CD8-positive, alpha-beta memory T cell (primary cell): ENCODE data around the gene MAP4K2. TPM values are rescaled to one million over a fixed set of nuclear protein-coding genes. Genes with fewer than 3 reads are reported as not detected.
A peak's percentile ranks its signal among the peaks of the same experiment; 100 is the strongest.

Experiments
- CTCF ChIA-PET: fragments of 350-600 bp; sonication (Branson Sonifier 250); formaldehyde crosslinking; loops from one replicate; lab custom pipeline; 2021; ENCODE audit warnings: antibody characterized with exemption; lab: Charles Lee
- POLR2A ChIA-PET: fragments of 350-600 bp; sonication (Branson Sonifier 250); formaldehyde crosslinking; loops from one replicate; lab custom pipeline; 2021; ENCODE audit warnings: antibody characterized with exemption; lab: Charles Lee
- DNase-seq, 5 donors: peaks; one replicate each; pipeline versions ENCODE4 v3.0.0 to v3.0.0-alpha.2; 2020 to 2022; ENCODE audit warnings: mixed read lengths in 1 of 5
- H3K27ac ChIP-seq: one replicate; pipeline ENCODE4 v1.7.0; 2013; ENCODE audit warnings: low read depth, mild to moderate bottlenecking, low read length, moderate library complexity
- H3K27me3 ChIP-seq: 2 replicates; pipeline ENCODE4 v1.7.0; 2013; ENCODE audit warnings: low read length, mild to moderate bottlenecking; ENCODE audit not compliant: insufficient read depth, poor library complexity, severe bottlenecking
- H3K36me3 ChIP-seq: 2 replicates; pipeline ENCODE4 v1.7.0; 2013; ENCODE audit warnings: mild to moderate bottlenecking, low read length, moderate library complexity; ENCODE audit not compliant: insufficient read depth
- H3K4me1 ChIP-seq: 2 replicates; pipeline ENCODE4 v1.7.0; 2013; ENCODE audit warnings: mild to moderate bottlenecking, low read length, moderate library complexity; ENCODE audit not compliant: insufficient read depth
- H3K4me3 ChIP-seq: 2 replicates; pipeline ENCODE4 v1.7.0; 2013; ENCODE audit warnings: mild to moderate bottlenecking, low read length
- H3K9me3 ChIP-seq: 2 replicates; pipeline ENCODE4 v1.7.0; 2013; ENCODE audit warnings: mild to moderate bottlenecking, low read length
- H3K27ac Mint-ChIP-seq, 8 donors: one replicate each; pipeline ENCODE4 v1.8.0; 2020 to 2021; ENCODE audit warnings: mixed read lengths in 8 of 8, mild to moderate bottlenecking in 6 of 8, inconsistent platforms in 3 of 8, moderate library complexity in 3 of 8
- H3K27me3 Mint-ChIP-seq, 2 donors: one replicate each; pipeline ENCODE4 v1.8.0; 2020 to 2021; ENCODE audit warnings: mixed read lengths in 2 of 2, mild to moderate bottlenecking in 1 of 2, moderate library complexity in 1 of 2
- H3K36me3 Mint-ChIP-seq, 3 donors: one replicate each; pipeline ENCODE4 v1.8.0; 2020 to 2021; ENCODE audit warnings: mixed read lengths in 3 of 3, inconsistent platforms in 1 of 3, mild to moderate bottlenecking in 1 of 3
- H3K4me1 Mint-ChIP-seq, 3 donors: one replicate each; pipeline ENCODE4 v1.8.0; 2020 to 2021; ENCODE audit warnings: mixed read lengths in 3 of 3, inconsistent platforms in 1 of 3, mild to moderate bottlenecking in 1 of 3
- H3K4me3 Mint-ChIP-seq, 7 donors: one replicate each; pipeline ENCODE4 v1.8.0; 2020 to 2021; ENCODE audit warnings: mixed read lengths in 7 of 7, mild to moderate bottlenecking in 6 of 7, moderate library complexity in 4 of 7, inconsistent platforms in 2 of 7
- H3K9me3 Mint-ChIP-seq, 5 donors: one replicate each; pipeline ENCODE4 v1.8.0; 2020 to 2022; ENCODE audit warnings: mixed read lengths in 5 of 5, mild to moderate bottlenecking in 3 of 5, moderate library complexity in 2 of 5, inconsistent platforms in 1 of 5
- polyA plus RNA-seq: library from polyadenylated mRNA; unstranded; fragments of 300-500 nt; fragmentation: Illumina TruSeq; gene quantifications from one replicate; pipeline ENCODE4 v1.2.3, GENCODE V29; 2021
- total RNA-seq, 2 experiments: library from RNA; stranded (reverse); gene quantifications; one replicate each; pipeline ENCODE4 v1.2.3, GENCODE V29; 2021

MAP4K2 gene
- total and polyA plus RNA-seq, 3 experiments from 2014 or later = 39.0 to 55.3 (median 54.8) TPM

DNA sequence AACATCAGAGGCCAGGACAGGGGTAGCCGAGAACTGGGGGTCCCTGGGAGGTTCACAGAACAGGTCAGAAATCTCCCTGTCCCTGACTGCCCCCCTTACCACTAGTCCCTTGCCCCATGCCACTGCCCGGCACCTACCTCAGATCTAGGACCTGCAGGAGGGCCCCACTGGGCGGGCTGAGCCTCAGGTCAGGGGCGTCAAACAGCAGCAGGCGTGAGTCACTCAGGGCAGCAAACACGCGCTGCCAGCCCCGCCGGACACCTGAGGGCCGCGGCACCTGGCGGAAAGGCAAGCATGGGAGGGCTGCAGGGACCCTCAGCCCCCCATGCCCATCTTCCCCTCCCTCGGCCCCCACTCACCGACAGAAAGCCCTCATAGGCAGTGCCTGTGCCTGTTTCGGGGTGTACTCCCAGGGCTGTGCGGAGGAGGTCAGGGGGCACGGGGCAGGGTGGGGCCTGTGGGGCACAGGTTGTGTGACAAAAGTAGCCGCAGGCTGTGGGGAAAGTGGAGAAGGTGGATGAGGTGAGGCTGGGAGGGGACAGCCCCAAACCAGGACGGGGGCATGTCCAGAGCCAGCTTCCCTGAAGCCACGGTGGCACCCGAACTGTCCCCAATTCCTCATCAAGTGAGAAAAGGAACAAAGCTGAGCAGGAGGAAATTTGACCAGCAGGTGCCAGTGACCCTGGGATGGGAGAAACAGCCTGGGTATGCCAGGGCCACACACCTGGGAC, 29.6 kb upstream of the MAP4K2 start:
- H3K4me3 Mint-ChIP-seq = no peak overlapping the region
- POLR2A ChIA-PET = no interaction called here
- peaks cover 0 to 1% of the 10 kb centered on the region in 2 donors for H3K27me3 Mint-ChIP-seq
- H3K36me3 ChIP-seq = no peaks in the 10 kb centered on the region
- H3K4me3 ChIP-seq = no peak overlapping the region
- no peaks in the 10 kb centered on the region for H3K9me3 ChIP-seq
- no peak overlapping the region for H3K27ac Mint-ChIP-seq
- no peaks in the 10 kb centered on the region for H3K9me3 Mint-ChIP-seq
- no peaks in the 10 kb centered on the region for H3K4me1 Mint-ChIP-seq
- no peak overlapping the region for H3K27ac ChIP-seq
- peaks cover 0 to 38% (median 3%) of the 10 kb centered on the region in 3 donors for H3K36me3 Mint-ChIP-seq
- no peaks in the 10 kb centered on the region for H3K4me1 ChIP-seq
- no peak for DNase-seq
- no peaks in the 10 kb centered on the region for H3K27me3 ChIP-seq
- CTCF ChIA-PET = no interaction called here

GRCh38 chr11:64831411-64831891, 28.4 kb upstream of the MAP4K2 start:
- Histone ChIP-seq H3K27me3 (no peaks in the 10 kb centered on the region), H3K9me3 (no peaks in the 10 kb centered on the region), H3K27ac (no peak overlapping the region), H3K4me1 (no peaks in the 10 kb centered on the region), H3K4me3 (no peak overlapping the region), H3K36me3 (no peaks in the 10 kb centered on the region)
- H3K27ac Mint-ChIP-seq = no peak overlapping the region
- H3K4me1 Mint-ChIP-seq = no peaks in the 10 kb centered on the region
- POLR2A ChIA-PET = no interaction called here
- CTCF ChIA-PET = interaction anchor here (1.9 kb wide), 1 partner anchor 13 kb away, joined by 5 read pairs; the partner anchor contains the start of gene CDC42BPG
- no peaks in the 10 kb centered on the region for H3K9me3 Mint-ChIP-seq
- H3K27me3 Mint-ChIP-seq = peaks cover 0 to 1% of the 10 kb centered on the region in 2 donors
- H3K36me3 Mint-ChIP-seq = peaks cover 0 to 44% (median 3%) of the 10 kb centered on the region in 3 donors
- DNase-seq = no peak
- no peak overlapping the region for H3K4me3 Mint-ChIP-seq

- H3K4me1 ChIP-seq = no peaks in the 10 kb centered on the region
Observed at GRCh38 chr11:64829536-64830251, 26.7 kb upstream of the MAP4K2 start.

DNA sequence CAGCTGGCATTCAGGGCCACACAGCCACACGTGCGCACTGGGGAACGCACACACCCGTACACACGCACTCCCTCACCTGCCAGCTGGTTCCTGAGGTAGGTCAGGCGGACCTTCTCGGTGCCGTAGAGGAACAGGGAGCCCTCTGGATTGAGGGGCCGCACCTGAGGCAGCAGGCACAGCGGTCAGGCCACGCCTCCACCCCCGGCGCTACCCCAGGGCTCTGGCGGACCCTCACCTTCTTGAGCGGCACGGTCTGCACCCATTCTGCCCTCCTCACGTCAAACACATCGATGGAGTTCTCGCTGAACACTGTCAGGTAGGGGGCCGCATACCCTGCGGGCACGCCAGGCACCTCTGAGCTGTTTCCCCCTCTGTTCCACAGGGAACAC, 24.4 kb upstream of the MAP4K2 start:
- Histone ChIP-seq H3K9me3 (no peaks in the 10 kb centered on the region), H3K27ac (no peak overlapping the region), H3K4me1 (no peaks in the 10 kb centered on the region), H3K4me3 (no peak overlapping the region), H3K27me3 (no peaks in the 10 kb centered on the region), H3K36me3 (no peaks in the 10 kb centered on the region)
- CTCF ChIA-PET = no interaction called here
- peaks cover 2 to 48% (median 3%) of the 10 kb centered on the region in 3 donors for H3K36me3 Mint-ChIP-seq
- H3K9me3 Mint-ChIP-seq = no peaks in the 10 kb centered on the region
- DNase-seq = no peak
- peaks cover 0 to 1% of the 10 kb centered on the region in 2 donors for H3K27me3 Mint-ChIP-seq
- H3K4me3 Mint-ChIP-seq = no peak overlapping the region
- POLR2A ChIA-PET = no interaction called here
- no peak overlapping the region for H3K27ac Mint-ChIP-seq
- H3K4me1 Mint-ChIP-seq = peaks cover 0 to 2% (median 0%) of the 10 kb centered on the region in 3 donors

More at GRCh38 chr11:64829536-64830251, 26.7 kb upstream of the MAP4K2 start:
- Histone ChIP-seq H3K4me3 (no peak overlapping the region), H3K27ac (no peak overlapping the region), H3K9me3 (no peaks in the 10 kb centered on the region), H3K27me3 (no peaks in the 10 kb centered on the region), H3K36me3 (no peaks in the 10 kb centered on the region)
- H3K27ac Mint-ChIP-seq = no peak overlapping the region
- CTCF ChIA-PET = interaction anchor here (0.8 to 1.9 kb wide), 2 partner anchors 15 to 65 kb away, joined by 3 to 5 read pairs; partner anchors contain the start of gene CDC42BPG
- peaks cover 0 to 1% of the 10 kb centered on the region in 2 donors for H3K27me3 Mint-ChIP-seq
- POLR2A ChIA-PET = no interaction called here
- no peaks in the 10 kb centered on the region for H3K4me1 Mint-ChIP-seq
- no peak for DNase-seq
- H3K4me3 Mint-ChIP-seq = no peak overlapping the region
- H3K9me3 Mint-ChIP-seq = no peaks in the 10 kb centered on the region
- H3K36me3 Mint-ChIP-seq = peaks cover 2 to 58% (median 3%) of the 10 kb centered on the region in 3 donors

DNA sequence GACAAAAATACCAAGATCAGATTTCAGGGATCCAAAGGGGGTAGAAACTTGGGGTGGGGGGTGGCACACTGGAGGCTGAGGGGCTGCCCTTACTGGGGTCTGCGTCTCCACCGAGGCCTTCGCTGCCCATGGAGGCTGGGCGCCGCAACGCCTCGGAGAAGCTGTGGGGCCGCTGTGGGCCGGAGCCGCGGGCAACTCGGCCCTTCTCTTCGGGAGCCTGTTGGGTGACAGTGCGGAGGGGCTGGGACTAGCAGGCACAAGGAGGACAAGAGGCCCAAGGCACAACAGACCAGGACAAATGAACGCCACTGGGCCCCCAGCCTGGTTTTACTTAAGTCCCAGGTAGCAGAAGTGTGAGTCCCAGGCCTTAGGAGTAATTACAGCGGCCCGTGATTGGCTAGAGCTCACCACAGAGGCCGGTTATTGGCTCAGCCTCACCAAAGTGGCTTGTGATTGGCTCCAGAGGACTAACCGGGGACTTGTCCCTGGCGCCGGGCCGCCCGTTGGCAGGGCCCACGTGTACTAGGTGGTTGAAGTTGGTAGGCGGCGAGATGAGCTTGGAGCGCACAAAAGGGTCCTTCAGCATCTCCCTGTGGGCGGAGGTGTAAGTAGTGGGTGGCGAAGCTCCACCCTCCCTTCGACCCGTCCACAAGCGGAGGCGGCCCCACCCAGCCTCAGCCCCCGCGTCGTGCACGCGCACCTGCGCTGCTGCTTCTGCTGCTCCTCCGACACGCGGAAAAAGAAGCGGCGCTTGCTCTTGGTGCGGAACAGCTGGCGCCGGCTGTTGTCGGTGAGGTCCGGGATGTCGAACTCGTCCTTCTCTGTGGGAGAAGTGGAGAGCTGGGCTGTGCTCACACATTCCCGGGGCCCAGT, 23.8 kb upstream of the MAP4K2 start:
- Histone ChIP-seq H3K27me3 (no peaks in the 10 kb centered on the region), H3K9me3 (no peaks in the 10 kb centered on the region), H3K27ac (no peak overlapping the region), H3K4me1 (no peaks in the 10 kb centered on the region), H3K36me3 (no peaks in the 10 kb centered on the region), H3K4me3 (no peak overlapping the region)
- Mint-ChIP-seq H3K27me3 (peaks cover 0 to 1% of the 10 kb centered on the region in 2 donors), H3K9me3 (no peaks in the 10 kb centered on the region), H3K36me3 (peaks cover 2 to 42% (median 3%) of the 10 kb centered on the region in 3 donors), H3K4me3 (no peak overlapping the region), H3K4me1 (peaks cover 0 to 2% (median 0%) of the 10 kb centered on the region in 3 donors), H3K27ac (no peak overlapping the region)
- CTCF ChIA-PET = interaction anchor here (1.1 to 1.6 kb wide), 2 partner anchors 19 to 67 kb away, joined by 4 to 8 read pairs; no protein-coding TSS in a partner anchor
- no peak for DNase-seq
- POLR2A ChIA-PET = no interaction called here

GRCh38 chr11:64826062-64826461, 23.0 kb upstream of the MAP4K2 start:
- CTCF ChIA-PET = interaction anchor here (1.1 to 1.6 kb wide), 2 partner anchors 20 to 68 kb away, joined by 4 to 8 read pairs; no protein-coding TSS in a partner anchor
- Histone ChIP-seq H3K36me3 (no peaks in the 10 kb centered on the region), H3K9me3 (no peaks in the 10 kb centered on the region), H3K27ac (no peak overlapping the region), H3K4me1 (no peaks in the 10 kb centered on the region), H3K4me3 (no peak overlapping the region), H3K27me3 (no peaks in the 10 kb centered on the region)
- Mint-ChIP-seq H3K27me3 (peaks cover 0 to 1% of the 10 kb centered on the region in 2 donors), H3K4me1 (peaks cover 0 to 2% (median 0%) of the 10 kb centered on the region in 3 donors), H3K9me3 (no peaks in the 10 kb centered on the region), H3K27ac (no peak overlapping the region), H3K36me3 (peaks cover 2 to 38% (median 3%) of the 10 kb centered on the region in 3 donors), H3K4me3 (no peak overlapping the region)
- DNase-seq = no peak
- POLR2A ChIA-PET = no interaction called here

GRCh38 chr11:64823568-64824119, 20.6 kb upstream of the MAP4K2 start:
- no peaks in the 10 kb centered on the region for H3K4me1 ChIP-seq
- H3K9me3 ChIP-seq = no peaks in the 10 kb centered on the region
- Mint-ChIP-seq H3K27me3 (peaks cover 0 to 1% of the 10 kb centered on the region in 2 donors), H3K9me3 (no peaks in the 10 kb centered on the region), H3K27ac (peak overlapping the region in 1 of 8 donors; percentile 70), H3K36me3 (peaks cover 2 to 26% (median 3%) of the 10 kb centered on the region in 3 donors), H3K4me3 (no peak overlapping the region), H3K4me1 (peaks cover 0 to 2% (median 0%) of the 10 kb centered on the region in 3 donors)
- no peak overlapping the region for H3K27ac ChIP-seq
- DNase-seq = no peak
- no peaks in the 10 kb centered on the region for H3K27me3 ChIP-seq
- CTCF ChIA-PET = no interaction called here
- H3K36me3 ChIP-seq = no peaks in the 10 kb centered on the region
- POLR2A ChIA-PET = no interaction called here
- no peak overlapping the region for H3K4me3 ChIP-seq
